Activated T-helper 9 cell treated with anti-CD3 and anti-CD28 coated beads, Interleukin-2, amount 50 U/mL, for 16 hours (primary cell): ENCODE measurements around the gene FLT1.

Experiments used
- DNase-seq: peaks from one replicate; pipeline ENCODE4 v3.0.0-alpha.2; 2020; ENCODE audit warnings: low read depth

The FLT1 gene

GRCh38 chr13:28385362-28385761, 109.6 kb downstream of the FLT1 start:
- DNase-seq, result no peak

- DNase-seq, result no peak
Observed at GRCh38 chr13:28384789-28385188, 110.1 kb downstream of the FLT1 start.

- DNase-seq, result no peak
Observed at GRCh38 chr13:28380319-28380718, 114.6 kb downstream of the FLT1 start.

- DNase-seq, result no peak
Observed at GRCh38 chr13:28379371-28380083, 115.4 kb downstream of the FLT1 start.

GRCh38 chr13:28376604-28377003, 118.3 kb downstream of the FLT1 start:
- DNase-seq, result no peak

GRCh38 chr13:28375250-28375930, 119.5 kb downstream of the FLT1 start:
- DNase-seq, result no peak

GRCh38 chr13:28373810-28374209, 121.1 kb downstream of the FLT1 start:
- DNase-seq, result no peak

- DNase-seq, result no peak
Observed at GRCh38 chr13:28370448-28370847, 124.5 kb downstream of the FLT1 start.

- DNase-seq, result no peak
Observed at GRCh38 chr13:28358708-28359107, 136.2 kb downstream of the FLT1 start.

GRCh38 chr13:28357911-28358433, 137.0 kb downstream of the FLT1 start:
- DNase-seq, result no peak

GRCh38 chr13:28357247-28357825, 137.6 kb downstream of the FLT1 start:
- DNase-seq, result no peak

- no peak for DNase-seq
Observed at GRCh38 chr13:28356561-28357021, 138.3 kb downstream of the FLT1 start.

GRCh38 chr13:28355822-28356371, 139.0 kb downstream of the FLT1 start:
- no peak for DNase-seq

GRCh38 chr13:28355046-28355821, 139.7 kb downstream of the FLT1 start:
- DNase-seq, result no peak

GRCh38 chr13:28353679-28354078, 141.2 kb downstream of the FLT1 start:
- no peak for DNase-seq

- no peak for DNase-seq
Observed at GRCh38 chr13:28349907-28350654, 144.8 kb downstream of the FLT1 start.

- no peak for DNase-seq
Observed at GRCh38 chr13:28349371-28349770, 145.6 kb downstream of the FLT1 start.

GRCh38 chr13:28347456-28348371, 147.2 kb downstream of the FLT1 start:
- no peak for DNase-seq

- DNase-seq, result no peak
Observed at GRCh38 chr13:28346154-28346553, 148.8 kb downstream of the FLT1 start.

- no peak for DNase-seq
Observed at GRCh38 chr13:28344163-28344562, 150.8 kb downstream of the FLT1 start.
